GM19468 (cell line): Measurements from ENCODE around the gene TMEM119.
"Not testable (repeated sequence)": the region's sequence is repeated elsewhere in the genome, so short reads cannot be mapped to it uniquely, and the experiment has no call there.

Experiments used
- ATAC-seq: cut with Tn5 transposase; IDR thresholded peaks from one replicate; pipeline ENCODE4 v1.9.1; 2021; ENCODE audit warnings: mild to moderate bottlenecking, moderate library complexity, moderate number of reproducible peaks; ENCODE audit not compliant: unreplicated experiment; ENCODE audit errors: extremely low read depth

Gene TMEM119

GRCh38 chr12:108604208-108604941, 6.5 kb upstream of the TMEM119 start:
- ATAC-seq = no peak

DNA sequence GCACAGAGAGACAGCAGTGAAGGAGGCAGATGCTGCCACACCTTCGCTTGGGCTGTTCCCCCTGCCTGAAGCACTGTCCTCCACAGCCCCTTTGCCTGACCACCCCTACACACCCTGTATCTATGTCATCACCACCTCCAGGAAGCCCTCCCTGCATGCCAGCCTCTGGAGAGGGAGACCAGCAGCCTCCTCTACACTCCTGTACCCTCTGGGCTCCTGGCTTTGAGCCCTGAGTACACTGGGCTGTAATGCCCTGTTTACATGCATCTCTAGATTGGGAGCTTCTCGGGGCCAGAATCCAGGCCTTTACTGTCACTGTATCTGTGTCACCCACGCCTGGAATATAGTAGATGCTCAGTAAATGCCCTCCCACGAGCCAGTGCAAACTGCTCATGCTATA, 5.9 kb upstream of the TMEM119 start:
- ATAC-seq = no peak

DNA sequence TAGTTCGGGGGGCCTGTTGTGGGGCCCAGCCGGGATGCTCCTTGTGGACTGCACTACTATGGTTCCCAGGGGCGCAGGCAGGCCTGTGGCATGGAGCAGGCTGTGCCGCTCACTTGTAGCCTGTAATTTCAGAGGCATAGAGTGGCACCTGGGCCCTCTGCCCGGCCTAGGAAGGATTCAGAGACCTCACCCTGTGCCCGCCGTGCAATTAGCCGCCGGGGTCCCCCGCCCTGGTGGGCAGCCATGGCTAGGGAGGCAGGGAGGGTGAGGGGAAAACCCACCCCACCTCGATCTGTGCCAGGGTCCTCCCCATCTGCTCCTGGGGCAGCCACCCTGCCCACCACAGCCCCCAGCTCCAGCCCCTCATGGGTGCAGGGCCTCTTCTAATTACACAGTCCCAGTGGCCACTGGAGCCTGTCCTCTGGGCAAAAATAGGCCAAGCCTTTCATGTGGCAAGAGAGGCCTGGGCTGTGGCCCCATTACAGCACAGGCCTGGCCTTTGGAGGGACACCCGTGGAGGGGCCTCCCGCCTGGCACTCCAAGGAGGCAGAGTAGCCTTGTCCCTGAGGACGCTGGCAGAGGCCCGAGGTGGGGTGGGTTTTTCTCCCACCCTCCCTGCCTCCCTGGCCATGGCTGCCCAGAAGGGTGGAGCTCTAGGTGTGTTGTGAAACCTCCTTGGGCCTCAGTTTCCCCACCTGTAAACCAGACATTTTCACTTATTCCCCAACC, 5.3 kb upstream of the TMEM119 start:
- ATAC-seq = no peak

DNA sequence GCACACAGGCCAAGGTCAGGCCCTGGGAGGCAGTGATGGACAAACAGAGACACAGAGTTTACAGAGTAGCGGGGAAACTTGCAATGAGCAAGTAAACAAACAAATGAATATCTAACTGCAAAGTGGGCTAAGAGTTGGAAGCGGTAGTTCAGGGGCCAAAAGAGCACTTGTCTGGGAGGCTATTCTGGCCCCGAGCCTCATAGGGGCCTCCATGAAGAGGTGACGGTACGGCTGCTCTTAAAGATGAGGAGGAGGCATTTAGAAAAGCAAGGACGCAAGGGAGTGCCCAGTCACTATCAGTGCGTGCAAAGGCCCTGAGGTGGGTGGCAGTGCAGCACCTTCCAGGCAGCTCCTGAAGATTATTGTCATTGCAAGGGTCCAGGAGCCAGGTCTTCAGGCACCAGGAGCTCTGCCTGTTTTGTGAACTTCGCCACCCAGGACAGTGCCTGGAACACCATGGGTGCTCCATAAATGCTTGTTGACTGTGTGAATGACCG, 4.4 kb upstream of the TMEM119 start:
- ATAC-seq = no peak

DNA sequence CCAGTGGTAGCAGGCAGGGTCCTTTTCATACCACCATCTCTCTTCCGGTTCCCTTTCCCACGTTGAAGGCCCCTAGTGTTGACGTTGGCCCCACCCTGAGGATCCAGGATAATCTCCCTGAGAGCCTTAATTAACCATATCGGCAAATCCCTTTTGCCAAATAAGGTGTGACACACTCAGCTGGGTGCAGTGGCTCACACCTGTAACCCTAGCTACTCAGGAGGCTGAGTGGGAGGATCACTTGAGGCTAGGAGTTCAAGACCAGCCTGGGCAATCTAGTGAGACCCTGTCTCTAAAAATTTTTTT, 2.8 kb upstream of the TMEM119 start:
- no peak for ATAC-seq

- ATAC-seq = no peak
Observed at GRCh38 chr12:108599948-108600701, 2.2 kb upstream of the TMEM119 start.

DNA sequence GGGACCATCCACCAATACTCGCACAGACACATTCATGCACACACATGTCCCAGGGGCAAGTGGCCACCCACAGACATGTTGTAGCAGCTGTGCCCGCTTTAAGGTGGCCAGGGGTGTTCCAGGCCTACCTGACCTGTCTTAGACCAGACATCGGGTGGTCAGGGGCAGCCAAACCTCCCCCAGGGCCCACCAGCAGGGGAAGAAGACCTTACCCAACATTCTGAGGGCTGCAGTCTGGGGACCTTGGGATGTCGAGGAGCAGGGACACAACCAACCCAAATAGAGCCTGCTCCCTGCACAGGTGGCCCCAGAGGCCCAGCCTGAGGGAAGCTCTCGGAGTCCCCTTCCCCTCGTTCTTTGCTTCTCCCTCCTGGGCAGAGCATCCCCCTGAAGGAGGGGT, 1.7 kb upstream of the TMEM119 start:
- ATAC-seq = no peak

DNA sequence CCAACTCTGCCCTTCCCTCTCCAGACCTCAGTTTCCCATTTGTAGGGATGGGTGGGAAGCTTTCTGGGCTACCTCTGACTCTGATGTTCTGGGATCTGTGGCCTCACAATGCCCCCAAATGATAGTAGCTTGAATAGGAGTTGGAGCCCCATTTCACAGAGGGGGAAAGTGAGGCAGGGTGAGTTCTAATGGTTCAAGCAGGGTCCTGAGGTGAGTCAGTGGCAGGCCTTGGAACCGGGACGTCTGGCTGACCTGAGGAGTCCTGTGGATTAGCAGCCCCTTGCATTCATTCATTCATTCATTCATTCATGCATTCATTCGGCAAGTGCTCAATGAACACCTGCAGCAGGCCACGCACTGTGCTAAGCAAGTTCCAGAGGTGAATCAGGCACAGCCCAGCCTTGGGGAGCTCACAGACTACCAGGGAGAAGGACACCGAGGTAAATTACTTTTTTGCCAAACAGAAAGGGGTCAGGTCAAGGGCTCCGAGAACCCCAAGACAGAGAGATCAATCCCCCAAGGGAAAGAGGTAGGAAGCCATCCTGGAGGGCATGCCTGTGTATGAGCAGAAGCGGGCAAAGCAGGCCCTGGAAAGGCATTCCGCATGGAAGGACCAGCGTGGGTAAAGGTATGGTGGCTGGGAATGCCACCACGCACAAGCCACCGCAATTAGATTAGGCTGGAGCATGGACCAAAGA, 818 bp upstream of the TMEM119 start:
- no peak for ATAC-seq

DNA sequence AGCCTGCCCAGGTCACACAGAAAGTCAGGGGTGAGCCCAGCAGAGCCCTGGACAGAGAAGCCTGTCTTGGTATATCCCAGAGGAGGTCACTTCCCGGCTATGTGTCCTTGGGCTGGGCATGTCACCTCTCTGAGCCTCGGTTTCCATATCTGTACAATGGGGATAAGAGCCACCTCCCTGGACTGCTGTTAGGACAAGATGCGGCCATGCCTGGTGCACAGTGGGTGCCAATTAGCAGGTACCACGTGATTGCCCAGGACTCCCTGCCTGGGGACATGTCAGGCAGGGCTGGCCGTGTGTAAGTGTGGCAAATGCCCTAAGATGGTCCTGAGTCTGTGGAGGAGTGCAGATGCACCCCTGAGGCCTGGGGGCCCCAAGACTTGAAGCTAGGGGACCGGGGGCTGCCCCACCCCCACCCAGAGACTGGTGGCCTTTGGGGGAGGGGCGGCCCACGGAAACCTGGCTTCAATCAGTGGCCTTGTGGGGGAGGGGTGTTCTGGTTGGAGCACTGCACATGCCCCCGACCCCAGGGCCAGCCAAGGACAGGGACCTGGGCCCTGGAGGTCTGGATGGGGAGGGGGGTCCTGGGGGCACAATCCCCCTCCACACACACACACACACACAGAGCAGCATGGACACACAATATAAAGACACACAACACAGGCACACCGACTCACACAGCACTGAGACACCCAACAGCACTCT, 878 bp downstream of the TMEM119 start:
- ATAC-seq = no peak

- no peak for ATAC-seq
Observed at GRCh38 chr12:108595711-108596647, 1.9 kb downstream of the TMEM119 start.

DNA sequence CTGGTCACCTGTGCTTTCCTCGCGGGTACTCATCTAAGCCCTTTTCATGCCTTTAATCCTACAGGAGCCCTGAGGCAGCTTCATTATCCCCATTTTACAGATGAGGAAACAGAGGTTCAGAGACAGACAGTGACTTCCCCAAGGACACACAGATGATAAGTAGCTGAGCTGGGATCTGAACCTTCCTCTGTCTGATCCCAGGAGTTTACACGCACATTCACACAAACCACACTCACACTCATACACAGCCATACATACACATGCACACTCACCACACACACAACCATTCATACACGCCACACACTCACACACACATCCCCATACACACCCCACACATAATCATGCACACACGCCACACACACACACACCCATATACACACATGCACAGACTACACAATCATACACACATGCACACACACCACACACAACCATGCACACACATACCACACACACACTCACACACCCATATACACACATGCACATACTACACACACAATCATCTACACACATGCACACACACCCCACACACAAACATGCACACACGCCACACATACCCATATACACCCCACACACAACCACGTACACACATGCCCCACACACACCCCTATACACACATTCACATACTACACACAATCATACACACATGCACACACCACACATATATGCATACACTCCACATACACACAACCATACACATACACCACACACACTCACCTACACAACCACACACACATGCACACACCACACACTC, 2.7 kb downstream of the TMEM119 start:
- no peak for ATAC-seq

- no peak for ATAC-seq
Observed at GRCh38 chr12:108594323-108594903, 3.5 kb downstream of the TMEM119 start.

DNA sequence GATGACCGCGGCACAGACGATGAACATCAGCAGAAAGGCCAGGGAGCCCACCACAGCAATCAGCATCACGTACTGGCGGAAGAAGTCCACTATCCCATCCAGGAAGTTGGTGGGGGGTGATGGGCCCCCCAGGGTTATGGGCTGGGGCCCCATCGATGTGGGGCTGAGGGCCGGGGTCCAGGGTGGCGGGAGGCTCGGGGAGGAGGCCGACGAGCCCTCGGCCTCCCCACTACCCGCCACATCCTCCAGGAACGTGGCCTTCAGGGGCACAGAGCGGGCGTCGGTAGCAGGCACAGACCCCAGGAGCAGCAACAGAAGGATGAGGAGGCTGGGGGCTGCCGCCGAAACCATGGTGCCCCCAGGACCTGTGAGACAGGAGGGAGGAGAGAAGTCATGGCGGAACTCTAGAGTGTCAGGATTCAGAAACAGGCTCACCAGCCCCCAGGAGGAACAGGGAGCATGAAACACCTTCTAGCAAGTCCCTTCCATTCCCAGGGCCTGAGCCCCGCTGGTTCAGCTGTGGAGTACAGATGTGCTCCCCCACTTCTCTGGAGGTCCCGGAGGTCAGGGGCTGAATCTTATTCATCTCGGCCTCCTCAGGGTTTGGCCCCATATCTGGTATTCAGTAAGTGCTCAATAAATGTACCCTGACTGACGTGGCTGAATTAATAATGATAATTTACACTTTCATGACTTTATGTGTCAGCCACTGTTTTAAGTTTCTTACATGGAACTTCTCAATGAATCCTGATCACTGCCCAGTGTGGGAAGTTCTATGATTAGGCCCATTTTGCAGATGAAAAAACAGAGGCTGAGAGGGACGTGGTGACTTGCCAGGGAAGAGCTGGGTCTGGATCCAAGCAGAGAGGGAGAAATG, 5.6 kb downstream of the TMEM119 start:
- ATAC-seq = no peak

GRCh38 chr12:108591267-108591980, 6.5 kb downstream of the TMEM119 start:
- ATAC-seq = no peak

- not testable (repeated sequence) for ATAC-seq
Observed at GRCh38 chr12:108590463-108590862, 7.4 kb downstream of the TMEM119 start.

DNA sequence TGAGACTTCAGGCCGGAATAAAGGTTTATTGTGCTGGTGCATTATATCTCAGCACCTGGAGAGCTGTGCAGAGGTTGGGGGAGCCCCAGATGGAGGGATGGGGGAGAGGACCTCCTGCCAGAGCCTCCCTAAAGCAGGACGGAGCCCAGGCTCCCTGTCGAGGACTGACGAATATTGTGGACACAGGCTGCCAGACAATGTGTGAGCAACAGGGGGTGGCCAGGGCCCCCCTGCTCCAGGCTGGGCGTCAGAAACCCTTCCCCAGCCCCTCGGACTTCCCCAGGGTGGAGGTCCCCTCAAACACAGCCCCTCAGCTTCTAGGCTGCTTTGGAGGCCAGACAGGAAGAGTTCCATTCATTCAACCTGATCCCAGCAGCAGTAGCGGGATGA, 8.0 kb downstream of the TMEM119 start:
- no peak for ATAC-seq
